ENCODE measurements around the gene PRCC.
A peak's percentile ranks its signal among the peaks of the same experiment; 100 is the strongest.

The PRCC gene

DNA sequence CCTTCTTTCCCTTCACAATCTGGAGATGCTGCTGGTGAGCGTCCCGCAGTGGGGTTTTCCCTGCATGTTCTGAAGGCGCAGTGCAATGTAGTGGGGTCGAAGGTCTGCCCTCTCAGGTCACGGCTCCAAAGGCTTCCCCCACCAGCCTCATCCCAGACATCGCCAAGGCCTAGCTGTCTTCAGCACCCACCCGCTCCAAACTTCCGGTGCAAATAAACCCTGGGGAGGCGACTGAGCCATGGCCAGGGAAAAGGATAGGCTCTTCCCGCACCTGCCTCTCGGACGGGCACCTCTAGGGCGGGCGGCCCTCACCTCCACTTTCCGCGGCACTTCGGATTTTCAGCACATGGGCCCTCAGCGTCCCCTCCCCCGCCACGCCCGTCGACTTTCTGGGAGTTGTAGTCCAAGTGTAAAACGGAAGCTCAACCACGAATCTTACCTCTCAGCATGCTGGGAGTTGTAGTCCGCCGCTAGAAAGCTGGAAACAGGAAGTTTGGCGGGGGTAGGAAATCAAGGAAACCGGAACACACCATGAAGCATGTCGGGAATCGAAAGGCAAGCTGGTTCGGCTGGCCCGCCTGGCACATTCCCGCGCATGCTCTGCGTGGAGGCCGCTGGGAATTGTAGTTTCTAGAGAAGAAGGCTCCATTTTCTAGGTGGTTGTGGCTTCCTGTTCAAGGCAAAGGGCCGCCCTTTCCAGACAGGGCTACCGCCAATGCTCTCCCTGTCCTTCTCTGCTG lies 26.4 kb upstream of the PRCC start, which contains the start of gene MRPL24:
MRPL24 (minus strand) TSS at position 348 of the 740 bp plus-strand sequence. CDS start 2,384 bp downstream, outside the sequence.
- H3K4me3 ChIP-seq (ENCODE audit: low read length): peak within 1 kb of the TSS; percentile 70
- no peak for TF ChIP-seq ZNF274 (IDR thresholded peaks at IDR 0.05; ENCODE audit: low read depth, low read length)

DNA sequence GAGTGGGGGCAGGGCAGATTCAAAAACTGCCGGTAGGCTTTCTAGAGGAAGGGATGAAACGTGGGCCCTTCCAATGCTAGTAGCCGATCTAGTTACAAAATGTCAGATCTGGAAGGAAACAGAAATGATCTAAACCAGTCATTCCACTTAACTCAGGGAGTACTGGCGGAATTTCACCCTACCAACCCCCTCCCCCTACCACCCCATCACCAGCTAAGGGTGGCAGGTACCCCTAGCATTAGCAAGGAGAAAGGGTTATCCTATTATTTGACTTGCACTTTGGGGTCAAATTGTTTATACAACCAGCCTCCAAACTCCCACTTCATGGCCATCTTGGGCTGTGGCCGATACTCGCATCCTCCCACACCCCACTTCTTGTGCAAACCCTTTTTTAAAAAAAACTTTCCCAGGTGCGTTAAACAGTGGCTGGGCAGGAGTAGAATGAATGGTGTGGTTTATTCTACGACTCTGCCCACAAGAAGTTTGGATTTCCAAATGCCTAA lies 25.8 kb upstream of the PRCC start:
- peak overlapping the region; percentile 24; the same call in 1 of the 2 replicates for H3K4me3 ChIP-seq (ENCODE audit: low read length)

GRCh38 chr1:156742017-156742416 lies 25.3 kb upstream of the PRCC start:
- no peak for TF ChIP-seq ZNF274 (IDR thresholded peaks at IDR 0.05; ENCODE audit: low read depth, low read length)
- no peak overlapping the region for H3K4me3 ChIP-seq (ENCODE audit: low read length)

More for the DNA sequence above, 25.8 kb upstream of the PRCC start:
- TF ChIP-seq ZNF274 (IDR thresholded peaks at IDR 0.05; ENCODE audit: low read depth, low read length): no peak

GRCh38 chr1:156742801-156743200 lies 24.5 kb upstream of the PRCC start:
- TF ChIP-seq ZNF274 (IDR thresholded peaks at IDR 0.05; ENCODE audit: low read depth, low read length): no peak
- no peak overlapping the region for H3K4me3 ChIP-seq (ENCODE audit: low read length)

DNA sequence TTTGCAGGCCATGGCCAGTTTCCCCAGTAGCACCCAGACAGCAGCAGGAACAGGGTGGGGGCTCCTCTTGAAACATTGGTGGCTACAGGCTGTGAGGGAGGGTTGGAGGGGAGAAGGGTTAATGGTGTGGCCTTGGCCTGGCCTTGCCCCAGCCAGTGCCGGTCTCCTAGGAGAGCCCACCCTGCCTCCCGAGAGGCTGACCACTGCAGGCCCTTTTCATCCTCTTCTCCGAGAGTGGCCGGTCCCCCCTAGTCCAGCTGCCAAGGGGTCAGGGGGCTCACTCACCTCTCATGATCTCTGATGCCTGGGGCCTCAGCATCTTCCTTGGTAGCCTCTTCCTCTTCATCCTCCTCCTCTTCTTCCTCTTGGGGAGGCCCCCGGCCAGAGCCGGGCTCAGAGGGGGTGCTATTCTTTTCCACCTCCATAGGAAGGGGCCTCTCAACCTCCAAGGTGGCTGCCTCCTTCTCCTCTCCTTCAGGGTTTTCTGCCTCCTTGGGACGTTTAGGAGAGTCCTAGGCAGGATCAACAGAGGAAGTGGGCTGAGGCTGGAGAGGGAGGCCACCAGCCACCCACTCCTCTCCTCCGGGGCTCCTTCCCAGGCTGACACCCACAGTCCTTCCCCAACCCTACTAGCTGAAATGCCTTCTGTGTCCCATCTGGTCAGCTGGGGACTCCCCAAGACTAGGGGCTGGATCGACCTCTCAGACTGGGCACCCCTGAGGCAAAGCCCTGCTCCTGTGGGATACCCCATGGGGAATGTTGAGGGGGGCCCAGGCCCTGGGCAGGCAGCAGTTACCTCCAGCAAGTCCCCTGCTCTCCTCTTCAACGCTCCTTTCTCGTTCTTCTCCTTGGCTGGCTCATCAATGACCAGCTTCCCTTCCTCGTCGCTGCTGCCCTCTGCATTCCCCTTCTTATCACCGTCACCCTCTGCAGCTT lies 23.7 kb upstream of the PRCC start:
- TF ChIP-seq ZNF274 (IDR thresholded peaks at IDR 0.05; ENCODE audit: low read depth, low read length): no peak
- H3K4me3 ChIP-seq (ENCODE audit: low read length): no peak overlapping the region

DNA sequence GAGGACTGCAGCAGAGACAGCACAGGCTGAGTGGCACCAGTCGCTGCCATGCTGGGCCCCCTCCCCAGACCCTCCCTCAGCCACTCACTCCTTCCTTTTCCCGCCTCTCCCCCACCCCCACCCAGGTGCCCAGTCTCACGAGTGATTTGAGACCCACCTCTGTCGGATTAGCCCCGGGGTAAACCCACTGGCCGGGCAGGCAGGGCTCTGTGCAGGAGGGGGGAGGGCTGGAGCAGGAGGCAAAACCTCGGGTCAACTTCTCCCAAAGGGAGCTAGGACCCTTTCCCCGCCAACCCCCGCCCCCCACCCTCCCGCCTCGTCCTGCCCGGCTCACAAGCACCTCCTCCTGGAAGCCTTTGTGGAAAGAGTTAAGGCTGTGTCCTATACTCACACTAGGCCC lies 23.0 kb upstream of the PRCC start:
- no peak for TF ChIP-seq ZNF274 (IDR thresholded peaks at IDR 0.05; ENCODE audit: low read depth, low read length)
- no peak overlapping the region for H3K4me3 ChIP-seq (ENCODE audit: low read length)

DNA sequence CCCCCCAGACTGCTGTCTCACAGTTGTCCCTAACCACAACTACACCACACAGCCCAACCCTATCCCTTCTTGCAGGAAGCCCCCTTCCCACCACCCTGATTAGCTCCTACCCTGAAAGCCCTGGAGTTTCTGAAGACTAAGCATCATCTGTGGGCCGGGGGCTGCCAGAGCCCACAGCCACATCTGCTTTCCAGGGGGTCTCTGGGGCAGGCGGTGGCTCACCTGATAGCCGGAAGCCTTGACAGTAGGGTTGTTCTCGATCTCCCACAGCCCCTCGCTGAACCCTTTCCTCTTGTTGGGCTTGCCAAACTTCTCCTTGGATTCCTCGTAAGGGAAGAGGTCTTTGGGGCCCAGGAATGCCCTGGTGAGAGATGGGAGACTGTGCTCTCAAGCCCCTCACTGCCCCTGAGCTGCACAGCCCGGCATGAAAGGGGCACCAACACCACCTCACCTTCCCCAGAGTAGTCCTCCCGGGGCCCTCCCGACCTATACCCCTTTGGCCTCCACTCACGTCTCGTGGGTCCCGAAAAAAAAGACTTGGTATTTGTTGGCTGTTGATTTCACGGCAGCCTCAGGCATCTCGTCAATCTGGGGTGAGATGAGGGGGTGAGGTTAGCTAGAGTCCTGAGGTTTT lies 22.4 kb upstream of the PRCC start:
- no peak for TF ChIP-seq ZNF274 (IDR thresholded peaks at IDR 0.05; ENCODE audit: low read depth, low read length)
- no peak overlapping the region for H3K4me3 ChIP-seq (ENCODE audit: low read length)

DNA sequence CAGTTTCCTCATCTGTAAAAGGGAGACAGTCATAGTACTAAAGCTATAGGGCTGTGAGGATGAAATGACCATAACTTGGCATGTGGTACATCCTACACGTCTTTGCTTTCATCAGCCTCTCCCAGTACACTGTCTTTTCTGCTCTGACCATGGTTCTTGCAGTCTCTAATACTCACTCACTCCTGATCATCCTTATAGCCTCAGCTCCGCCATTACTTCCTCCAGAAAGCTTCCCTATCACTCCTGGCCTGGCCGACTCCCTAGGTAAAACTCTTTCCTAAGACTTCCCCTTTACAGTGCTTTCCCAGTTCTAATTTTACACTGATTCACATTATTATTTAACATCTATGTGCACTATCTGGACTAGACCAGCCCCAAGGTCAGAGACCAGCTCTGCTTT lies 21.5 kb upstream of the PRCC start:
- no peak overlapping the region for H3K4me3 ChIP-seq (ENCODE audit: low read length)

GRCh38 chr1:156746406-156746727 lies 21.0 kb upstream of the PRCC start:
- no peak overlapping the region for H3K4me3 ChIP-seq (ENCODE audit: low read length)
- TF ChIP-seq ZNF274 (IDR thresholded peaks at IDR 0.05; ENCODE audit: low read depth, low read length): no peak

More for the DNA sequence above, 21.5 kb upstream of the PRCC start:
- no peak for TF ChIP-seq ZNF274 (IDR thresholded peaks at IDR 0.05; ENCODE audit: low read depth, low read length)

GRCh38 chr1:156746728-156747631 lies 20.4 kb upstream of the PRCC start:
- no peak for TF ChIP-seq ZNF274 (IDR thresholded peaks at IDR 0.05; ENCODE audit: low read depth, low read length)
- peak overlapping the region; percentile 88; the same call in 1 of the 2 replicates for H3K4me3 ChIP-seq (ENCODE audit: low read length)

DNA sequence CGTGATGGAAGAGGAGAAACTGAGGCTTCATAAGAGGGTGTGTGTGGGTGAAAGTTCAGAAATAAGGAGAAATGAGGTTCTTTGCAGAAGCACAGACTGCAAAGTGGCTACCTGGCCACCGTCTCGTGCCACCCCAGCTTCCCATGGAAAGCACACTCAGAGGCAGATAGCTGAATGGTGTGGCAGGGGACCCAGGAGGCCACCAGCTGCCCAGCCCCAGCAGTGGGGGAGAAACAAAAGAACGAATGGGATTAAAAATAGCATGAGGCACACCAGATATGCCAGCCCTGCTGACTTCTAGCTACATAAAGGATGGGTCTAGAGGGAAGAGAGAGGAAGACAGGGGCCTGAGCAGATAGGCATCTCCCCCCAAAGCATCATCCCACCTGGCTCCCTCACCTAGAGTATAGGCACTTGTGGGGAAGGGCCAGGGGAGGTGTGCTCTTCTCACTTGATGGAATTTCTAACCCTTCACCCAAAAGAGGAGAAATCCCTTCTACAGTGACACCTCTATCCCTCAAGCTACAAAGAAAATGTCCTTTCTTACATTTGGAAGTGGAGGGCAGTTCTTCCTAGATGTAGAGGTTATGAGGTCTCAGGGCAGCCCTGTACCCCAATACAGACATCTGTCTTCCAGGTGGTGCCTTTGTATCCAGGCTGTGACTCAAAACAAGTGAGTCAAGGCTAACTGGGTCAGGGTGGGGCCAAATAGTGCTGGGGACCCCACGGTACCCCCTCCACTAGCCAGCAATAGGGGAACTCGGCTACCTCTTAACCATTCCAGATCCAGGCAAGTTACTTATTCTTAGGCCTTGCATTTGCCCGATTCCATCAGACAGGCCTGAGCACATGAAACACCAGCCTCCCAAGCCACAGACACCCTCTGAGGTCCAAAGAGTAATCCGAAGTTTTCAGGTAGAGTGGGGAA lies 19.3 kb upstream of the PRCC start:
- TF ChIP-seq ZNF274 (IDR thresholded peaks at IDR 0.05; ENCODE audit: low read depth, low read length): no peak
- H3K4me3 ChIP-seq (ENCODE audit: low read length): peak overlapping the region; percentile 88

Measured in GM08714 (cell line).